ENCODE data around the gene CNOT11. TPM values are rescaled to one million over a fixed set of nuclear protein-coding genes. Genes with fewer than 3 reads are reported as not detected.

CNOT11 gene
- polyA plus RNA-seq, 1 donor (not counting 4 experiments of a cell fraction or from before 2014, with no cell fraction given), result 83.1 TPM

- Histone ChIP-seq H3K9ac (ENCODE audit: control insufficient read depth, extremely low read depth, insufficient read depth, low read length) (peak overlapping the region; percentile 93), H3K9me3 (ENCODE audit: control insufficient read depth, low read depth, low read length) (no peaks in the 10 kb centered on the region), H3K4me1 (ENCODE audit: control insufficient read depth, extremely low read depth, insufficient read depth, low read length) (peaks cover 30% of the 10 kb centered on the region), H3K27ac (ENCODE audit: control insufficient read depth, insufficient read depth, low read length) (peak overlapping the region; percentile 84), H3K4me3 (ENCODE audit: control insufficient read depth in 2 of 3, extremely low read depth in 1 of 3, insufficient read depth in 2 of 3, low read depth in 1 of 3, low read length in 3 of 3) (peak overlapping the region; percentile 97 to 99 (median 99)), H4K20me1 (ENCODE audit: control insufficient read depth, extremely low read depth, insufficient read depth, low read length) (no peaks in the 10 kb centered on the region), H3K36me3 (ENCODE audit: control insufficient read depth in 2 of 2, extremely low read depth in 1 of 2, insufficient read depth in 2 of 2, low read length in 2 of 2) (peaks cover 1 to 4% of the 10 kb centered on the region in 2 experiments), H3K79me2 (ENCODE audit: control insufficient read depth, insufficient read depth, low read length) (peaks cover 46% of the 10 kb centered on the region), H2AFZ (ENCODE audit: control insufficient read depth, low read length) (no peak overlapping the region), H3K4me2 (ENCODE audit: control insufficient read depth, extremely low read depth, insufficient read depth, low read depth, low read length) (peak overlapping the region; percentile 99), H3K27me3 (ENCODE audit: control insufficient read depth, extremely low read depth, insufficient read depth, low read length) (no peaks in the 10 kb centered on the region), H3K9me1 (ENCODE audit: control insufficient read depth, extremely low read depth, insufficient read depth, low read length) (peaks cover 3% of the 10 kb centered on the region)
- DNase-seq (ENCODE audit: low read depth, low spot score) (no peak), FAIRE-seq (peak; percentile 56)
- dilution Hi-C loops (cut with MboI; ENCODE audit: extremely low pct_ligation_motif_present, low sequenced_read_pairs), result no loop called here
- TF ChIP-seq CTCF (optimal IDR thresholded peaks at IDR 0.05 in 1 of 3, IDR thresholded peaks at IDR 0.05 in 1 of 3, conservative IDR thresholded peaks at IDR 0.05 in 1 of 3; ENCODE audit: extremely low read depth in 1 of 3, insufficient read depth in 2 of 3, low read length in 3 of 3), result no peak
- TF ChIP-seq EZH2 (IDR thresholded peaks at IDR 0.05; ENCODE audit: low read length), result no peak
Measured at GRCh38 chr2:101253703-101254450, 1.2 kb downstream of the CNOT11 start.

GRCh38 chr2:101255501-101255900 is 2.8 kb downstream of the CNOT11 start:
- Histone ChIP-seq H3K4me2 (ENCODE audit: control insufficient read depth, extremely low read depth, insufficient read depth, low read depth, low read length) (peak overlapping the region; percentile 36), H3K9ac (ENCODE audit: control insufficient read depth, extremely low read depth, insufficient read depth, low read length) (no peak overlapping the region), H3K4me1 (ENCODE audit: control insufficient read depth, extremely low read depth, insufficient read depth, low read length) (peaks cover 30% of the 10 kb centered on the region), H3K4me3 (ENCODE audit: control insufficient read depth in 2 of 3, extremely low read depth in 1 of 3, insufficient read depth in 2 of 3, low read depth in 1 of 3, low read length in 3 of 3) (no peak overlapping the region), H2AFZ (ENCODE audit: control insufficient read depth, low read length) (no peak overlapping the region), H3K79me2 (ENCODE audit: control insufficient read depth, insufficient read depth, low read length) (peaks cover 48% of the 10 kb centered on the region), H3K9me1 (ENCODE audit: control insufficient read depth, extremely low read depth, insufficient read depth, low read length) (peaks cover 3% of the 10 kb centered on the region), H3K27me3 (ENCODE audit: control insufficient read depth, extremely low read depth, insufficient read depth, low read length) (no peaks in the 10 kb centered on the region), H3K9me3 (ENCODE audit: control insufficient read depth, low read depth, low read length) (no peaks in the 10 kb centered on the region), H3K27ac (ENCODE audit: control insufficient read depth, insufficient read depth, low read length) (no peak overlapping the region), H4K20me1 (ENCODE audit: control insufficient read depth, extremely low read depth, insufficient read depth, low read length) (no peaks in the 10 kb centered on the region), H3K36me3 (ENCODE audit: control insufficient read depth in 2 of 2, extremely low read depth in 1 of 2, insufficient read depth in 2 of 2, low read length in 2 of 2) (peaks cover 4% of the 10 kb centered on the region in 2 experiments)
- DNase-seq (ENCODE audit: low read depth, low spot score) (no peak), FAIRE-seq (no peak)
- TF ChIP-seq CTCF (optimal IDR thresholded peaks at IDR 0.05 in 1 of 3, IDR thresholded peaks at IDR 0.05 in 1 of 3, conservative IDR thresholded peaks at IDR 0.05 in 1 of 3; ENCODE audit: extremely low read depth in 1 of 3, insufficient read depth in 2 of 3, low read length in 3 of 3), result no peak
- TF ChIP-seq EZH2 (IDR thresholded peaks at IDR 0.05; ENCODE audit: low read length), result no peak
- dilution Hi-C loops (cut with MboI; ENCODE audit: extremely low pct_ligation_motif_present, low sequenced_read_pairs), result no loop called here

Measured in keratinocyte (primary cell).